Activated CD8-positive, alpha-beta memory T cell treated with anti-CD3 and anti-CD28 coated beads, Interleukin-2, amount 50 U/mL, for 1 hour (primary cell): ENCODE measurements around the gene HELT.
"Not testable (repeated sequence)": the region's sequence is repeated elsewhere in the genome, so short reads cannot be mapped to it uniquely, and the experiment has no call there.

Experiments used
- DNase-seq: peaks from one replicate; pipeline ENCODE4 v3.0.0-alpha.2; 2020; ENCODE audit errors: extremely low read depth

The HELT gene, protein sequence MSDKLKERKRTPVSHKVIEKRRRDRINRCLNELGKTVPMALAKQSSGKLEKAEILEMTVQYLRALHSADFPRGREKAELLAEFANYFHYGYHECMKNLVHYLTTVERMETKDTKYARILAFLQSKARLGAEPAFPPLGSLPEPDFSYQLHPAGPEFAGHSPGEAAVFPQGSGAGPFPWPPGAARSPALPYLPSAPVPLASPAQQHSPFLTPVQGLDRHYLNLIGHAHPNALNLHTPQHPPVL

DNA sequence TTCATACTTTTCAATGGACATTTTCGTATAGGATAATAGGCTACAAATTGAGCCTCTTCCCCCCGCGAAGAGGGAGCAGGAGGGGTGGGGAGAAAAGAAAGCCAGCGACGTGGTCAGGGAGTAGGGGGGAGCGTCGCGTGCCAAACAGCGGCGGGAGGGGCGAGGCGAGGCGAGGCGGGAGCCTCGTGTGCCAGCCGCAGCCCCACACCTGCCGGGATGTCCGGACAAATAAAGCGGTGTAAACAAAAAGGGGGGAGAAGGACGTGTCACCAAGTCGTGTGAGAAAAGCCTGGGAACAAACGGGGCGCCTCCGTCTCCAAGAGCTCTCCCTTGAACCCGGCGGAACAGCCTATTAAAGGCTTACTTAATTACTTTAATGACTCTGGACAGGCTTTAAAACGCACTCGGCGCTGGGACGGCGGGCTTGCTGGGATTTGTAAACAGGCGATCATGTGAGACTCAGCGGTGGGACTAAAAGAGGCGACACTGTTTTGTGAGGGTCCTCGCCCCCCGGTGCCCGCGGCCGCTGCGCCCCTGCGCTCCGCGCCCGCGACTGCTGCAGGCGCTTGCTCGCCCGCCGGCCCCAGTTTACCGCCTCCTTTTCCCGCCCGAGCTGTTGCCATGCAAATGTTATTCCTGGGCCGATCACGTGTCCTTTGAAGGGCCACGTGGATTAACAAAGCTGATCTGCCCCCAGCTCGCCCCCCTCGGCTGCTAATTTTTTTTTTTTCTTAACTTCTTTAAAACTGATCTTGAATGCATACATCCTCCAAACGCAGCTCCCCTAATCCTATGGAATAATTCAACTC is at the start of gene HELT:
TSS of gene HELT (plus strand) at position 527 of the 809 bp plus-strand sequence. CDS start 439 bp downstream, outside the sequence.
- no peak for DNase-seq

DNA sequence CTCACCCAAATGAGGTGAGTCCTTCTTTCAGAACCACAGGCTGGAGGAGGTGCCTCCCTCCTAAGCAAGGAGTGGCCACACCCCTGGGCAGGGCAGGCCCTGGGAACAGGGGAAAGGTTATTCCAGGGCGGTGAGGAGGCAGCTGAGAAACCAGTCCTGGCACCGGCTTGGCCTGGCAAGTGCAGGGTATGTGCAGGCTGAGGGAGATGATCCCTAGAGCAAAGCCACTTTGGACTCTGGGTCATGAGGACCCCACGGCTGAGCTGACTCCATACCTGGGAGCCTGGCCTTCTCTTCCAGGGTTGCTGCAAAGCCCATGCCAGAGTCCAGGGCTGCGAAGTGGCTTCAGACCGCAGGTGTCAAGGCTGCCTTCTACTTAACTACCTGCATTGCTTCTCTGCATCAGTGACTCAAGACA is 49.5 kb upstream of the HELT start:
- DNase-seq: no peak

DNA sequence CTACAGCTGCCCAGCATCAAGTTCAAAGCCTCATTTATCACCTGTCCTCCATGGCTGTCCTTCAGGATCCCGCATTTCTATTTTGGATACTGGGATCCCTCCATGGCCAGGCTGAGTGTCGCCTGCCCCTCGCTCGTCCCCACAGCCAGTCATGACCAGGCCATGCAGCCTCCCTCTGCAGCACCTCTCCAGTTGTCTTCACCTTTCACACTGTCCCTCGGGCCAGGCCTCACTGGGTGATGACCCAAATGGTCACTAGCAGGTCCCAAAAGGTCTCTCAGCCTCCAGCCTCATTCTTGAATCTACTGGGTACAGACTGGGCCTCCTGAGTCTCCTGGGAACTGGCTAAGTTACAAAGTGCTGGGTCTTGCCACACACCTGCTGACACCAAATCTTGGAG is 48.7 kb upstream of the HELT start:
- no peak for DNase-seq

DNA sequence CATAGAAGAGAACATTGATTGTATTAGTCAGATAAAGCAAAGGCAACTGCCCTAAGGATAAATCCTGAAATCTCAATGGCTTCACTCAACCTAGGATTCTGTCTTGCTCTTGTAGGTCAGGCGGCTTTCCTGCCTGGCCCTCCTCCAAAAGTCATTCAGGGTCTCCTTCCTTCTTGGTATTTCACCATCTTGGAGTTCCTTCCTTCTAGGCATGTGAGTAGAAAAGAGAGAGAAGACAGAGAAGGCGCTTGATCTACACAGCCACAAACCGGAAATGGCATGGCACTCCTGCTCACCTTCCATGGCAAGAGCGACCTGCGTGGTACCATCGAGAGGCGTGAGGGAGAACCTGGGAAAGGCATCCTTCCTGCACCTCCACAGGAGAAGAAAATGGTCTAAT is 45.3 kb upstream of the HELT start:
- DNase-seq: no peak

DNA sequence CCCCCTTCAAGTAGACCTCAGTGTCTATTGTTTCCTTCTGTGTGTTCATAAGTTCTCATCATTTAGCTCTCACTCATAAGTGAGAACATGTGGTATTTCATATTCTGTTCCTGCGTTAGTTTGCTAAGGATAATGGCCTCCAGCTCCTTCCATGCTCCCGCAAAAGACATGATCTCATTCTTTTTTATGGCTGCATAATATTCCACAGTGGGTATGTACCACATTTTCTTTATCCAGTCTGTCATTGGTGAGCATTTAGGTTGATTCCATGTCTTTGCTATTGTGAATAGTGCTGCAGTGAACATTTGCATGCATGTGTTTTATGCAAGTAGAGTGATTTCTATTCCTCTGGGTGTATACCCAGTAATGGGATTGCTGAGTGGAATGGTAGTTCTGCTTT is 41.9 kb upstream of the HELT start:
- not testable (repeated sequence) for DNase-seq

DNA sequence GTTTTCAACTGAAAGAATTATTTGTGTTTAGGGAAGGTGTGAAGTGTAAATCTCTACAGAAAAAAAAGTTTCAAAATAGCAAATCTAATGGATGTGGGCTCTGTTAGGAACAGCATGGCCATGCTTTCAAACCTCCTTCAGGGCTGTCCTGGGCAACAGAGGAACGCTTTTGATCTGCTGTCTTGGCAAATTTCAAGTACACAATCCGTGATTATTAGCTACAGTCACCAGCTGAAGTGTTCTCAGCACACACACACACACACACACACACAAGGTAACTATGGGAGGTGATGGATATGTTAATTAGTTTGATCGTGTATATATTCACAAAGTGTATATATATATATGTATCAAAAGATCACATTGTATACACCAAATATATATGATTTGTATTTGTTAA is 40.5 kb upstream of the HELT start:
- no peak for DNase-seq

DNA sequence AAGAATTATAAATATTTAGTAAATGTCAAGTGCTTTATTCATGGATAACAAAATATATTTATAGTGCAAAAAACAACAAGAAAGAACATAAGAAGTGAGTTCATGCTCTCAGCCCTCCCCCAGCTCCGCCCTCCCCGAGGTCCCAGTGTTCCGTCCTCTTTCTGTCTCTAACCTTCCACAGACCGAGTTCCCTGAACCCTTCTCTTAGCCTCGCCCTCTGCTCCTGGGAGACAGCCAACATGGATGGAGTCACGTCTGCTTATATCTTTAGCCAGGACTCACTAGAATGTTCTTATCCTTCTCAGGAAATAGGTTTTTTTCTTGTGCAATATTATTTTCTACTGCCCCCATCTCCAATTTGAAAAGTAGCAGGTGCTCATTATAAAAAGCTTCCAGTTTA is 40.1 kb upstream of the HELT start:
- DNase-seq: no peak

DNA sequence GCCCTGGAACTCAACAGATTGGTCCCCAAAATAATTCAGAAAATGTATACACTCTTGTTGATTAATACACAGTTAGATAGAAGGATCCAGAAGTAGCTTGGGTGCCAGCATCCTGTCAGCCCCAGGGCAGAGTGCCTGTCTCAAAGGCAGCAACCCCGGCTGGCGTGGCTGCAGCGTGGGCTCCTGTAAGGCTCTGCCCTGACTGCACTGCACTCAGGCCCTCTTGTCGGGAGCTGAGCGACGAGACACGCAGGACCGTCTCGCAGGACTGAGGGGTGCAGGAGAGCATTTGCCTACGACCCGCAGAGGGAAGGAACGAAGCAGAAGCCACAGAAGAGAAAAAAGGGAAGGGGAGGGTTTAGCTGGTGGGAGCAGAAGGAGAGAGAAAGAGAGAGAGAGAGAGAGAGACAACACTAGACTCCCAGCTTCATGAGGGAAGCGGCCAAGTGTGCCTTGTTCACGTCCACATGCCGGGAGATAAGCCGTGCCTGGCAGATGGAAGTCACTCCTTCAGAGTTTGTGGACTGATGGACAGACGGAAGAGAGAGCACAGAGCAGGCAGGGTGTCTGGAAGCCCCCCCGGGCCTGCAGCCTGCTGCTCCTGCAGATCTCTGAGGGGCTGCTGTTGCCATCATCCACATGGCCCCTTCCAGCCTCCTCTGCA is 38.7 kb upstream of the HELT start:
- no peak for DNase-seq

DNA sequence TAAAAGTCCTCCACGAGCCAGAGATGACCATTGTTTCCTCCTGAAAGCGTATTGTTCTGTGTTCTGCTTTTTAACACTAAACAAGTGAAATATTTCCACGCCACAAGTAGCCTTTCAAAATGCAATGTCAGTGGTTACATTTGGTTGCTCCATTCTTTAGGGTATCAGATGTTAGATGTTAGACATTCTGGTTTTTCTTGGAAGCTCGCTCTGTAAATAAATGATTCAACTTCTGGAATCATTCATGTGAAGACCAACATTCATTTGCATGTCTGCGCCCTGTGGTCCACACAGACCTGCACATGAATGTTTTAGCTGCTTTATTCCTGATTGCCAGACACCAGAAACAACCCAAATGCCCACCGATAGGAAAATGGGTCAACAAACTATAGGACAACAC is 38.0 kb upstream of the HELT start:
- DNase-seq: no peak

DNA sequence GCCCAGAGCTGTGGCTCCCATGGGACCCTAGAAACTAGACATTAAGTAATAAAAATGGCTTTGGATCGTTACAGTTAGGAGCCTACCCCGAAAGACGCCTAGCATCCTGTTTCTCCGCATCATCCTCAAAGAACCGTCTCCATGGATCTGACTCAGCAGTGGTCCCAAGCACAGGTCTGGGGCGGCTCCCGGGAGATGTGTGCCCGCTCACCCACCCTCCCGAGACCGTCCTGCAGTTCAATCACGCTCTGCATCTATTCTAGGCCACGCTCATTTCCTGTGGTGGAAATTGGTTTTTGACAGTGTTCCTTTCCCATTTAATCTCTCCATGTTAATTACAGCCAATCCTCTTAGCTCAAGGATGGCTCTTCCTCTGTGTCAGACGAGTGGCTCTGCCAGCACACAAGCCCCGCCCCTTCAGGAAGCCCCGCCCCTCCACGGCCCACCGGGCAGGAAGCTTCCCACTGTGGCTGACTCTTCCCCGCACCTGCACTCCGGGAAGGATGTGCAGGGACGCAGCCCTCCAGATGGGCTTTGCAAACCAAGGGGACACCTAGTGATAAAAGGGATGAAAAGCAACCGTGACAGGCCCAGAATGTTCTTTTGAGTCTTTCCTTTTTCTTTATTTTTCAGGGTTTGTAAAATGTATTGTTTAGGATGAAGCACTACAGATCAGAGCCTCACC is 34.5 kb upstream of the HELT start:
- no peak for DNase-seq

DNA sequence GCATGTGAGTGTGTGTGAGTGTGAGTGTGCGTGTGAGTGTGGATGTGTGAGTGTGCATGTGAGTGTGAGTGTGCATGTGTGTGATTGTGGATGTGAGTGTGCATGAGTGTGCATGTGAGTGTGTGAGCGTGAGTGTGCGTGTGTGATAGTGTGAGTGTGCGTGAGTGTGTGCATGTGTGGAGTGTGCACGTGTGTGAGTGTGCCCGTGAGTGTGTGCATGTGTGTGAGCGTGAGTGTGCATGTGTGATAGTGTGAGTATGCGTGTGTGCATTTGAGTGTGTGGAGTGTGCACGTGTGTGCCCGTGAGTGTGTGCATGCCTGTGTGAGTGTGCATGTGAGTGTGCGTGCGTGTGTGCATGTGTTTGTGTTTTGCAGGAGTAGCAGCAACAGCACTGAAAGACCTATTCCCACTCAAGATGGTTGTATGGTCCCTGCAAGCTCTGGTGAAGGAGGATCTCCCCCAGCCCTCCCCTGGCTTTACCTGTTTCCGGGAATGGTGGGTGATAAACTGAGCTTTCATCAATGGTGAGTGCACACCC is 30.7 kb upstream of the HELT start:
- DNase-seq: no peak

DNA sequence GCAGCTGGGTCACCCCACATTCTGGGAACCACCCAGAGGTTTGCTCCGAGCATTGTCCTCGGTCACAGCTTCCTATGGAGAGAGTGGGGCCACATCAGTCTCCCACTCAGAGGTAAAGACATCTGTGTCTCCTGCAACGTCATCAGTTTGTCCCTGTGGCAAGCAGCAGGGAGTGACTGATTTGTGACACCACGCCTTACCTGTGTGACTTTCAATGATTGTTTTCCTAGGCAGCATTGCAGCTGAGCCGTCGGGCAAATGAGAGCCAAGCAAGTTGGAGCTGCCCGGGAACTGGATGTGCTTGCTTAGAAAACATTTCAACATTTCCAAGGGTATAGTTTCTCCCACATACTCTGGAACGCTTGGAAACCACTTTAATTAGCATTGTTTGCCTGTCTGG is 29.7 kb upstream of the HELT start:
- no peak for DNase-seq

DNA sequence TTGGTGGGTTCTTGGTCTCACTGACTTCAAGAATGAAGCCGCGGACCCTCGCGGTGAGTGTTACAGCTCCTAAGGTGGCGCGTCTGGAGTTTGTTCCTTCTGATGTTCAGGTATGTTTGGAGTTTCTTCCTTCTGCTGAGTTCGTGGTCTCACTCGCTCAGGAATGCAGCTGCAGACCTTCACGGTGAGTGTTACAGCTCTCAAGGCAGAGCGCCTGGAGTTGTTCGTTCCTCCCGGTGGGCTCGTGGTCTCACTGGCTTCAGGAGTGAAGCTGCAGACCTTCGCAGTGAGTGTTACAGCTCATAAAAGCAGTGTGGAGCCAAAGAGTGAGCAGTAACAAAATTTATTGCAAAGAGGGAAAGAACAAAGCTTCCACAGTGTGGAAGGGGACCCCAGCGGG is 29.0 kb upstream of the HELT start:
- DNase-seq: not testable (repeated sequence)

DNA sequence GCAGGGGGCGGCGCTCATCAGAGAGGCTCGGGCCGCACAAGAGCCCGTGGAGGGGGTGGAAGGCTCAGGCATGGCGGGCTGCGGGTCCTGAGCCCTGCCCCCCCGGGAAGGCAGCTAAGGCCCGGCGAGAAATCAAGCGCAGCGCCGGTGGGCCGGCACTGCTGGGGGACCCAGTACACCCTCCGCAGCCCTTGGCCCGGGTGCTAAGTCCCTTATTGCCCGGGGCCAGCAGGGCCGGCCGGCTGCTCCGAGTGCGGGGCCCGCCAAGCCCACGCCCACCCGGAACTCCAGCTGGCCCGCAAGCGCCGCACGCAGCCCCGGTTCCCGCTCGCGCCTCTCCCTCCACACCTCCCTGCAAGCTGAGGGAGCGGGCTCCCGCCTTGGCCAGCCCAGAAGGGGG is 28.2 kb upstream of the HELT start:
- not testable (repeated sequence) for DNase-seq

DNA sequence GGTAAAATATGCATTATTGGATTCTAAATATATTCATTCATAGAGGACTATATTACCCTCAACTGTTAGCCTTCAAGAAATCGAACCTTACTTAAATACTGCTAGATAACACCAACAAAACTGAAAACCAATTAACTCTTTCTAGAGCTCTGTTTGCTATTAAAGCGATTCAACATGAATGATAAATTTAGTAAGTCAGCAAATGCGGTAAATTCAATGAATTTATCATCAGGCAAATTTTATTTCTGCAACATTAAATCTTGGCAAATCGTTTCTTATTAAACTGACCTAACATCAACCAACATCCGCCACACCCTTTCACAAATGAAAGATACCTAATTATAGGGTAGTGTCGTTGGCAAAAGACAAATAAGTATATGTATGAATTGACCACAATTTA is 26.4 kb upstream of the HELT start:
- no peak for DNase-seq

DNA sequence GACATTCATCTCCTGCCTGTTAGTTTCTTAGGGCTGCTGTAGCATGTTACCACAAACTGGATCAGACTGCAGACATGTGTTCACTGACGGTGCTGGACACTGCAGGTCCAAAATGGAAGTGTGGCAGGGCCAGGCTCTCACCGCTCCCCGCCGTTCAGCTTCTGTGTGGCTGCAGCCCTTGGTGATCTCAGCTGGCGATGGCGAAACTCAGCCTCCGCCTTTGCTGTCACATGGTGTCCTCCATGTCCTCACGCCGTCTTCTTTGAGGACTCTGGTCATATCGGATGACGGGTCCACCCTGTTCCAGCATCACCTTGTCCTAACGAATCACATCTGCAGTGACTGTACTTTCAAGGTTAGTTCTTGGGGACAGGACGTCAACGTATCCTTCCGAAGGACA is 25.9 kb upstream of the HELT start:
- DNase-seq: no peak

DNA sequence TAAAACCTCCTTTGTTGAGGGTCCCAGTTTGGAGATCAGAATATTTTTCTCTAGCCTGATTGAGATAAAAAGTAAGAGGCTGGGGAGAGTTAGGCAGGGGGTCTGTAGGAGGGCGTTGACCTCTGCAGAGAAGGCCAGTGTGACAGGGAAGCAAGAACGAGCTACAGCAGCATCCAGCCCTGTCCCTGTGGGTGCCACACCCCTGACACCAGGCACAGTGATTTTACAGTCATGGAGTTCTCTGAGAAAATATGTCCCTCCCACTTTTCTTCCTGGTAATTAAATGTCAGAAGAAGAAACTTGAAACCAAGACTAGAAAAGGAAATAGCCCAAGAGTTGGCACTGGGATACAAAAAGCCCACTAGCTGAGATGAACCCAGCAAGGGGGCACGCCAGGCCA is 25.0 kb upstream of the HELT start:
- DNase-seq: no peak

DNA sequence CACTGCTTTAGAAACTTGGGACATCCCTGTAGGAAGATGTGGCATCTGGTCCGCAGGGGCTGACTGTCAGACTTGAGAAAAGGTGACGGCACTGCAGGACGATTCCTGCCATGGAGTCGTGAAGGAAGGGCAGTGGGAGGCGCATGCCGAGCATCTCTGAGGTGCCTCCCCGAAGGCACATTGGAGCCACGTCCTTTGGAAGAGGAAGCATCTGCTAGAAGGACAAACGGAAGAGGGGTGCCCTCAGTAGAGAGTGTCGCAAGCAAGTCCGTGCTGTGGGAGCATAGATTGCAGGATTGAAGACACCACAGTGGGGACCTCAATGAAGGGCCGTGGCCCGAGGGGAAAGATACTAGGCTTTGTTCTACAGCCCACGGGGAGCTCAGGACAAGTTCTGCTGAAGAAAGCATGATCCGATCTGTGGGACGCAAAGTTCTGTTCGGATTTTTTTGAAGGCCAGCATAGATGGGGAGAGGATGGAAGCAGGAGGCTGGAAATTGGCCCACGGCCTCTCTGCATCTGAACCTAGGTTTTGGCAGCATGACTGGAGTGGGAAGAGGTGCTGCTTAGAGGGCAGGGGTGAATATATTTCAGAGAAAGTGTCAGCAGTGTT is 24.2 kb upstream of the HELT start:
- no peak for DNase-seq

DNA sequence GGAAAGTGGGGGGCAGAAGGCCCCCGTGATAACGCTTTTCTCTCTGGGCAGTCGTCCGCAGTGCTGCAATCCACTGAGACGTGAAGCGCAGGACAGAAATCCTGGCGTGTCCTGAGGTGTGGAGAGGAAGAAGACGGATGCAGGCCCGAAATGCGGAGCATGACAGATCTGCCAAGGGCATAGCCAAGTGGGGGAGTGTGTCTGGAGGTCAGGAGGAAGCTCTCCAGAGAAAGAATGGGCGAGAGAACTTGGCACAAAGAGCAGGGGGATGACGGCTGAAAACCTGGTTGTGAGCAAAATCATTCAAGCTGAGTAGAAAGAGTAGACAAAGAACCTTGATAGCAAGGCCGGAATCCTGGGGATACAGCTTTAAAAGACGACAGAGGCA is 23.7 kb upstream of the HELT start:
- no peak for DNase-seq

DNA sequence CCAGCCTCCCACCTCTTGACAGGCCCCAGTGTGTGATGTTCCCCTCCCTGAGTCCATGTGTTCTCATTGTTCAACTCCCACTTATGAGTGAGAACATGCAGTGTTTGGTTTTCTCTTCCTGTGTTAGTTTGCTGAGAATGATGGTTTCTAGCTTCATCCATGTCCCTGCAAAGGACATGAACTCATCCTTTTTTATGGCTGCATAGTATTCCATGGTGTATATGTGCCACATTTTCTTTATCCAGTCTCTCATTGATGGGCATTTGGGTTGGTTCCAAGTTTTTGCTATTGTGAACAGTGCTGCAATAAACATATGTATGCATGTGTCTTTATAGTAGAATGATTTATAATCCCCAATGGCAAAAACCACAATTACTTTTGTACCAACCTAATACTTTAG is 20.6 kb upstream of the HELT start:
- DNase-seq: not testable (repeated sequence)

DNA sequence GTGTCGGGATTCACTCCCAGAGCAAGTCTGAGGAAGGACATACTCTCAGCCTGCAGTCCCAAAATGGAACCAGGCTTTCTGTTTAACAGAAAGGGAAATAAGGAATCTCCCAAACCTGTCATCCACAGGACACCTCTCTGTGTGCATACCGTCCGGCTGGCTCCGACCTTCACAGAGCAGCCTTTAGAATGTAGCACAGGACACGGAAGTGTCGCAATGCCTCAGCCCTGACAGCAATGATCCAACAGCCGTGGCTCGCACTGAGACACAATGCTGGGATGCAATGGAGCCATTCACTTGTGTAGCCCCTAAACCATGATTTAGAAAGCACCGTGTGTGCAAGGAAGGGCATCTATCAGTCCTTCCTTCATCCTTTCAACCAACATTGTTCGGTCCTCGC is 15.5 kb upstream of the HELT start:
- no peak for DNase-seq
